ENCODE data around the gene MS4A4A. TPM values are rescaled to one million over a fixed set of nuclear protein-coding genes. Genes with fewer than 3 reads are reported as not detected.
A peak's percentile ranks its signal among the peaks of the same experiment; 100 is the strongest.

MS4A4A gene
- total and polyA plus RNA-seq, 2 of the 8 experiments (the other 6 are each of a cell fraction or from before 2014, with no cell fraction given), result not detected

DNA sequence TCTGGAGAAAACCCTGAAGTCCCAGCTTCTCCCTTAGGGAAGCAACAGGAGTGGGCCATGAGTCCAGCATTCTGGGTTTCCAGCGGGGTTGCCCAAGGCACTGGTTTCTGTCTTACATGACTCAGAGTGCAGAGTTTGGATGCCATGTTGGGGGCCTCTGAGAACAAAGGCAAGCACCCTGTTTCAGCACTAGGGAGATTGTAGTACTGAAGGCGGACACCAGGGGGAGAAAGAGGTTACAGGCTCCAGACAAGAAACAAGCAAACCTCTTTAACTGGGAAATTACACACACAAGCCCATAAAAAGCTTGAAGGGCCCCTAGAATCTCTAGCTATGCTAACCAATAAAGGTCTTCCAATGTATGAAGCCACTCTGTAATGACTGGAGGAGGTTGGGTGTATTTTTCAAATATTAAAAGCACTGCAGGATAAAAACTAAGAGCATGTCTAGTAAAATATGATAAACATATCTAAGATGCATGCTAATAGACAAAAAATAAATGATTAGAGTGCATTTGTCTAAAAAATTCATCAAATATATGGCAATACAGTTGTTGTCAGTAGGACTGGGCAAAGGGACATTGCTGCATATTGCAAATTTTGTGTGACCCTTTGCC, 53.6 kb downstream of the MS4A4A start (continued):
- TF ChIP-seq RNF2 (IDR thresholded peaks at IDR 0.05; ENCODE audit: borderline replicate concordance, low read depth, low read length, missing control alignments, poor library complexity, severe bottlenecking), result no peak
- no peak for TF ChIP-seq SP4 (IDR thresholded peaks at IDR 0.05; ENCODE audit: low read length)
- TF ChIP-seq SUZ12 (IDR thresholded peaks at IDR 0.05; ENCODE audit: low read length), result no peak
- no peak for TF ChIP-seq GTF2F1 (IDR thresholded peaks at IDR 0.05; ENCODE audit: borderline replicate concordance, low read depth, low read length)
- TF ChIP-seq TAF7 (optimal IDR thresholded peaks at IDR 0.05; ENCODE audit: borderline replicate concordance, low read depth, low read length), result no peak
- no peak for TF ChIP-seq CBX5 (IDR thresholded peaks at IDR 0.05; ENCODE audit: low read depth, low read length)
- peak; percentile 48 to 65; a peak in 3 of 4 replicates for TF ChIP-seq RAD21 (IDR thresholded peaks at IDR 0.05 in 1 of 2, conservative IDR thresholded peaks at IDR 0.05 in 1 of 2; ENCODE audit: low read depth in 2 of 2, low read length in 2 of 2)
